GM12878 (cell line): ENCODE results near the gene SHANK1.

ENCODE experiments used
- ATF3 ChIP-seq: IDR thresholded peaks from 2 replicates; pipeline ENCODE4 v1.6.1; 2011; ENCODE audit warnings: low read depth, mild to moderate bottlenecking, low read length, moderate library complexity, borderline replicate concordance; ENCODE audit errors: extremely low read depth
- CREB1 ChIP-seq: IDR thresholded peaks from 2 replicates; pipeline ENCODE4 v1.6.1; 2012; ENCODE audit warnings: low read depth, mild to moderate bottlenecking, inconsistent platforms
- FOXM1 ChIP-seq: IDR thresholded peaks from 2 replicates; pipeline ENCODE4 v1.6.1; 2012; ENCODE audit warnings: low read depth, mild to moderate bottlenecking, inconsistent platforms, low read length, moderate library complexity
- JUND ChIP-seq: IDR thresholded peaks from 2 replicates; pipeline ENCODE4 v1.6.1; 2012; ENCODE audit warnings: low read depth, mild to moderate bottlenecking, low read length, improper control_type of control experiment, moderate library complexity
- KAT2A ChIP-seq: conservative IDR thresholded peaks from 2 replicates; pipeline ENCODE4 v1.6.1; 2011; ENCODE audit warnings: low read depth, low read length; ENCODE audit not compliant: control insufficient read depth
- ZBTB33 ChIP-seq: fragments of 450-650 bp; IDR thresholded peaks from 2 replicates; pipeline ENCODE4 v1.6.1; 2017; ENCODE audit warnings: mild to moderate bottlenecking
- TF ChIP-seq, protein P1 (sequence below): IDR thresholded peaks from 2 replicates; pipeline ENCODE4 v1.6.1; 2012; ENCODE audit warnings: low read depth, low read length, improper control_type of control experiment
- TF ChIP-seq, protein P2 (sequence below), 3 experiments: IDR thresholded peaks in 2 of 3; conservative IDR thresholded peaks in 1 of 3; 2 replicates each; pipeline ENCODE4 v1.5.1; 2011; ENCODE audit warnings: low read depth in 3 of 3, low read length in 3 of 3, mild to moderate bottlenecking in 3 of 3, control low read depth in 2 of 3, moderate library complexity in 2 of 3, inconsistent platforms in 1 of 3, mixed read lengths in 1 of 3; ENCODE audit not compliant: control insufficient read depth in 2 of 3, insufficient read depth in 1 of 3; ENCODE audit errors: extremely low read depth in 1 of 3

DNA sequence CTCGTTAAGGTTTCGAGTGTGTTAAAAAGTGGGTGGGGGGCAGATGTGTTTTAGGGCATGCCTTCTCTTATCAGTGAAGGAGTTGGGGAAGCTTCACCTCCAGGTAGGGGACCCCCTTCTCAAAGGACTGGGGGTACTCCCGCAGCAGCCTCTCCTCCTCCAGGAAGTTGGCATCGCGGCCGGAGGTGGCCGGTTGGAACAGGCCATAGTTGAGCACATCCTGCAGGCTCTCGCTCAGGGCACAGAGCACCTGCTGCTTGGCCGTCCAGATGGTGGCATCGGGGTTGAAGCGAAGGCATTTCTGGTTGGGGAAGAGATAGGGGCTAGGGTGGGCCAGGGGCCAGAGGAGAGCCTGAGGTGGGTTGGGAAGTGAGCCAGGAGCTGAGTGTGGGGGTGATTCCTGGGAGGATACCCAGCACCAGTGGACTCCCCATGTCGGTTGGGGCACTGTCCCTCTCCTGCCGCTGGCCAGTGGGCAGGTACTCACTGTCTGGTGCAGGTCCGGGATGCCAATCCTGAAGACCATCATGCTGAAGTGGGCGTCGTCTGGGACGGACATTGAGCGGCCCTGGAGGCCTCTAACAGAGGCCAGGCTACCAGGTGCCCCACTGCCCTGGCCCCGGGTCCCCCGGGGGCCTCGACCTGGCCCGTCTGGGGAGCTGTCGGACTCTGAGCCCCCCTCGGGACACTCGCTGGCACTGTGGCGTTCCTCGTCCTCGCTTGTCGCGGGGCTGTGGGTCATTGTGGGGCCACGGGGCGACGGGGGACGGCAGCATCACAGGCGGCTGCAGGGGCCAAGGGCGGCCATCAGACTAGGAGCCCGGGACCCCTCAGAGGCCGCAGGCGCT is 3.2 kb downstream of the SHANK1 start:
- TF ChIP-seq ZBTB33 = no peak
- no peak for TF ChIP-seq KAT2A
- TF ChIP-seq, protein P1, sequence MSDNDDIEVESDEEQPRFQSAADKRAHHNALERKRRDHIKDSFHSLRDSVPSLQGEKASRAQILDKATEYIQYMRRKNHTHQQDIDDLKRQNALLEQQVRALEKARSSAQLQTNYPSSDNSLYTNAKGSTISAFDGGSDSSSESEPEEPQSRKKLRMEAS = no peak
- TF ChIP-seq FOXM1 = no peak
- no peak for TF ChIP-seq CREB1
- no peak for TF ChIP-seq ATF3
- TF ChIP-seq, protein P2, sequence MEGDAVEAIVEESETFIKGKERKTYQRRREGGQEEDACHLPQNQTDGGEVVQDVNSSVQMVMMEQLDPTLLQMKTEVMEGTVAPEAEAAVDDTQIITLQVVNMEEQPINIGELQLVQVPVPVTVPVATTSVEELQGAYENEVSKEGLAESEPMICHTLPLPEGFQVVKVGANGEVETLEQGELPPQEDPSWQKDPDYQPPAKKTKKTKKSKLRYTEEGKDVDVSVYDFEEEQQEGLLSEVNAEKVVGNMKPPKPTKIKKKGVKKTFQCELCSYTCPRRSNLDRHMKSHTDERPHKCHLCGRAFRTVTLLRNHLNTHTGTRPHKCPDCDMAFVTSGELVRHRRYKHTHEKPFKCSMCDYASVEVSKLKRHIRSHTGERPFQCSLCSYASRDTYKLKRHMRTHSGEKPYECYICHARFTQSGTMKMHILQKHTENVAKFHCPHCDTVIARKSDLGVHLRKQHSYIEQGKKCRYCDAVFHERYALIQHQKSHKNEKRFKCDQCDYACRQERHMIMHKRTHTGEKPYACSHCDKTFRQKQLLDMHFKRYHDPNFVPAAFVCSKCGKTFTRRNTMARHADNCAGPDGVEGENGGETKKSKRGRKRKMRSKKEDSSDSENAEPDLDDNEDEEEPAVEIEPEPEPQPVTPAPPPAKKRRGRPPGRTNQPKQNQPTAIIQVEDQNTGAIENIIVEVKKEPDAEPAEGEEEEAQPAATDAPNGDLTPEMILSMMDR (IDR thresholded peaks at IDR 0.05 in 2 of 3, conservative IDR thresholded peaks at IDR 0.05 in 1 of 3; ENCODE audit: control insufficient read depth in 2 of 3, extremely low read depth in 1 of 3, insufficient read depth in 1 of 3, low read depth in 3 of 3, low read length in 3 of 3) = no peak
- TF ChIP-seq JUND = no peak
